ENCODE measurements around the gene TRHDE. TPM values are rescaled to one million over a fixed set of nuclear protein-coding genes. Genes with fewer than 3 reads are reported as not detected.
"Not testable (repeated sequence)": the region's sequence is repeated elsewhere in the genome, so short reads cannot be mapped to it uniquely, and the experiment has no call there.

Gene TRHDE
- total RNA-seq, 4 donors from 2014 or later, result 0.77 to 31.2 (median 12.9) TPM

DNA sequence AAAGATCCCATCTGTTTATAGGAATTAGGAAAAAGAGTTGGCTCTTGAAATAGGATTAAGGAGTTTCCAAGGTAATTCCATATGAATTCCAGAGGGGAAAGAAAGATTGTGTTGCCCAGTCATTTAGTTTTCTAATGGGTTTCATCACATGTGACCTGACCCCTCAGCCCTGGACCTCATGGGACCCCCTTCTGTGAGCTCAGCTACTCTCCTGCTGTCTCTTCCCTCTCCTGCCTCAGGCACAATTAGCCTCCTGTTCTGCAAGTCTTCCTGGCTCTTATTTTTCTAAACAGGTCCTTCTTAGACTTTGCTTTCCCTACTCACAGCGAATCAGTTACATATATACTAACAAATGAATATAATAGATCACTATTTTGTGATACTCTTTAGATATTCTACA lies 237.7 kb downstream of the TRHDE start:
- no peaks in the 10 kb centered on the region for H3K36me3 ChIP-seq
- no peaks in the 10 kb centered on the region for H3K9me3 ChIP-seq
- no peaks in the 10 kb centered on the region for H3K27me3 ChIP-seq
- H3K4me1 ChIP-seq, result no peaks in the 10 kb centered on the region
- H3K27ac ChIP-seq, result no peak overlapping the region
- no peak overlapping the region for H3K4me3 ChIP-seq
- intact Hi-C loops (cut with DNase I; ENCODE audit: low total_unique reads), result no loop called here
- TF ChIP-seq CTCF (IDR thresholded peaks at IDR 0.05) (no peak), POLR2A (IDR thresholded peaks at IDR 0.05) (no peak)
- DNase-seq, result no peak

DNA sequence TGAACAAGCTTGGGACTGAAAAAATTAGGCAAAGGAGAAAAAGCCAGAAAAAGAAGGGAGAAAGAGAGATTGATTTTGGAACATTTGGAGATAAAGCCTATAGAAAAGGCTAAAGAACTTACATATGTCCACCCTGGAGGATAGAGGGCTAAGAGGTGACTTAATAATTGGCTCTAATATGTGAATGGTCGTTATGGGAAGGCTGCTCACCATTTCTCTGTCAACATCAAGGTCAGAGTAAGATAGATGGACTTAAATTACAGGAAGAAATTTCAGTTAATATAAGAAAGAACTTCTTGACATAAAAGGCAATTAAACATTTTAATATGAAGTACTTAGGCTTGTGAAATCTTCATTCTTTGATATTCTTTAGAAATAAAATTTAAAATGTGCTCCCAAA lies 238.6 kb downstream of the TRHDE start:
- Histone ChIP-seq H3K27ac (no peak overlapping the region), H3K36me3 (no peaks in the 10 kb centered on the region), H3K4me3 (no peak overlapping the region), H3K27me3 (no peaks in the 10 kb centered on the region), H3K9me3 (no peaks in the 10 kb centered on the region), H3K4me1 (no peaks in the 10 kb centered on the region)
- DNase-seq, result no peak
- TF ChIP-seq CTCF (IDR thresholded peaks at IDR 0.05) (no peak), POLR2A (IDR thresholded peaks at IDR 0.05) (no peak)
- intact Hi-C loops (cut with DNase I; ENCODE audit: low total_unique reads), result no loop called here

GRCh38 chr12:72511498-72511897 lies 239.3 kb downstream of the TRHDE start:
- intact Hi-C loops (cut with DNase I; ENCODE audit: low total_unique reads), result no loop called here
- Histone ChIP-seq H3K4me3 (no peak overlapping the region), H3K4me1 (no peaks in the 10 kb centered on the region), H3K9me3 (no peaks in the 10 kb centered on the region), H3K27ac (no peak overlapping the region), H3K36me3 (no peaks in the 10 kb centered on the region), H3K27me3 (no peaks in the 10 kb centered on the region)
- DNase-seq, result no peak
- no peak for TF ChIP-seq POLR2A (IDR thresholded peaks at IDR 0.05)
- TF ChIP-seq CTCF (IDR thresholded peaks at IDR 0.05), result no peak

DNA sequence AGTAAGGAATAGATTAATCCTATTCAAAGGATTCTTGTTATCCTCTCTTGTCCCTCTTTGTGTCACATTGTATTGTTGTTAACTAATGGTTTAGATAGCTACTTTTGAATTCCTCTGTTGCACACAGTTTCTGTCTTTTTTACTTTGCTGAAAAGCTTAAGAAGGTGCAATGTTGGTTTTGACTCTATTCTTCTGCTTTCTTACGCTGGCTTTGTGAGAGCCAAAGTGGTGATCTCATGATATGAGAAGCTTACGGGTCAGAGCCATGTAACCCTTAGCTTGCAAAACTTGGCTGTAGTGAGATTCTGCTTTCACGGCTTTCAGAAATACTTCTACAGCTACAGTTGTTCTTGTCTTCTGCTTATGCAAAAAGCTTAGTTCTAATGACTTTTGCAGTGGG lies 239.7 kb downstream of the TRHDE start:
- Histone ChIP-seq H3K4me3 (no peak overlapping the region), H3K9me3 (no peaks in the 10 kb centered on the region), H3K27me3 (no peaks in the 10 kb centered on the region), H3K27ac (no peak overlapping the region), H3K36me3 (no peaks in the 10 kb centered on the region), H3K4me1 (no peaks in the 10 kb centered on the region)
- TF ChIP-seq CTCF (IDR thresholded peaks at IDR 0.05), result no peak
- no peak for TF ChIP-seq POLR2A (IDR thresholded peaks at IDR 0.05)
- intact Hi-C loops (cut with DNase I; ENCODE audit: low total_unique reads), result no loop called here
- DNase-seq, result no peak

DNA sequence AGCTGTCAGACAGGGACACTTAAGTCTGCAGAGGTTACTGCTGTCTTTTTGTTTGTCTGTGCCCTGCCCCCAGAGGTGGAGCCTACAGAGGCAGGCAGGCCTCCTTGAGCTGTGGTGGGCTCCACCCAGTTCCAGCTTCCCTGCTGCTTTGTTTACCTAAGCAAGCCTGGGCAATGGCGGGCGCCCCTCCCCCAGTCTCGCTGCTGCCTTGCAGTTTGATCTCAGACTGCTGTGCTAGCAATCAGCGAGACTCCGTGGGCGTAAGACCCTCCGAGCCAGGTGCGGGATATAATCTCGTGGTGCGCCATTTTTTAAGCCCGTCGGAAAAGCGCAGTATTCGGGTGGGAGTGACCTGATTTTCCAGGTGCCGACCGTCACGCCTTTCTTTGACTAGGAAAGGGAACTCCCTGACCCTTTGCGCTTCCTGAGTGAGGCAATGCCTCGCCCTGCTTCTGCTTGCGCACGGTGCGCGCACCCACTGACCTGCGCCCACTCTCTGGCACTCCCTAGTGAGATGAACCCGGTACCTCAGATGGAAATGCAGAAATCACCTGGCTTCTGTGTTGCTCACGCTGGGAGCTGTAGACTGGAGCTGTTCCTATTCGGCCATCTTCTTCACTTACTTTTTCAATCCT lies 248.0 kb downstream of the TRHDE start:
- H3K4me1 ChIP-seq; H3K36me3 ChIP-seq; H3K4me3 ChIP-seq; H3K27ac ChIP-seq; H3K27me3 ChIP-seq; H3K9me3 ChIP-seq; intact Hi-C loops (cut with DNase I; ENCODE audit: low total_unique reads); DNase-seq: not testable (repeated sequence)

DNA sequence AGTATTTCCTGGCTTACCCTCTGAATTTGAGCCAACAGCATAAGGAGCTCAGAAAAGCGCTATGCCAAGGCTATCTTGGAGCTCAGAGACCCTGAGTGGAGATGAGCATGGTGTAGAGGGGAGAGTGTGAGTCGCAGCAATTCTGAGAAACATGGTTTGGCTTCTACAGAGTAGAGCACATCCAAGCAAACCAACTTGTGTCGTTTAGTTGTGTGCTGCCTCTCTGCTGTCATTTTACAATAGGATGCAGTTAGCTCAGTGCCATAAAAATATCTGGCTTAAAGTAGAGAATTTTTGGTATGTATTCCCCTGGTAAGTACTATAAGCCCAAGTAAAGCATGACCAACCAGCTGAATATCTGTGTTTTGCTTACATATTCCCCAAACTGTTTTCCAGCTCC lies 249.2 kb downstream of the TRHDE start:
- TF ChIP-seq POLR2A (IDR thresholded peaks at IDR 0.05), result no peak
- TF ChIP-seq CTCF (IDR thresholded peaks at IDR 0.05), result no peak
- Histone ChIP-seq H3K27ac (no peak overlapping the region), H3K4me3 (no peak overlapping the region), H3K36me3 (no peaks in the 10 kb centered on the region), H3K4me1 (no peaks in the 10 kb centered on the region), H3K27me3 (no peaks in the 10 kb centered on the region), H3K9me3 (no peaks in the 10 kb centered on the region)
- no peak for DNase-seq
- intact Hi-C loops (cut with DNase I; ENCODE audit: low total_unique reads), result no loop called here
